Neural cell (in vitro differentiated cells): ENCODE measurements around the gene MOGAT3. TPM values are rescaled to one million over a fixed set of nuclear protein-coding genes. Genes with fewer than 3 reads are reported as not detected.

Experiments used
- H2AFZ ChIP-seq: fragments of 200-600, 300-800 bp; sonication (generic), shearing (Covaris generic); 2 replicates; pipeline ENCODE4 v1.6.0; 2014; ENCODE audit warnings: low read depth, mild to moderate bottlenecking, antibody characterized with exemption, low read length, moderate library complexity
- H3F3A ChIP-seq: fragments of 200-600 bp; shearing (Covaris generic); 2 replicates; pipeline ENCODE4 v1.6.1; 2016; ENCODE audit warnings: mild to moderate bottlenecking, moderate library complexity, mixed read lengths, antibody characterized with exemption, low read length; ENCODE audit not compliant: insufficient read depth, poor library complexity, severe bottlenecking
- H3K27ac ChIP-seq: fragments of 200-600, 300-800 bp; sonication (generic), shearing (Covaris generic); 2 replicates; pipeline ENCODE4 v1.5.1; 2014; ENCODE audit warnings: mild to moderate bottlenecking, low read length, moderate library complexity
- H3K27me3 ChIP-seq: fragments of 300-800, 200-600 bp; sonication (generic), shearing (Covaris generic); 2 replicates; pipeline ENCODE4 v1.6.0; 2014; ENCODE audit warnings: mild to moderate bottlenecking, low read depth, low read length, moderate library complexity; ENCODE audit not compliant: insufficient read depth
- H3K36me3 ChIP-seq: fragments of 300-800, 200-600 bp; sonication (generic), shearing (Covaris generic); 2 replicates; pipeline ENCODE4 v1.5.1; 2014; ENCODE audit warnings: mild to moderate bottlenecking, antibody characterized with exemption, low read length, moderate library complexity; ENCODE audit not compliant: insufficient read depth
- H3K4me2 ChIP-seq: fragments of 300-800, 200-600 bp; sonication (generic), shearing (Covaris generic); 2 replicates; pipeline ENCODE4 v1.6.0; 2014; ENCODE audit warnings: mild to moderate bottlenecking, low read length
- H3K4me3 ChIP-seq: fragments of 300-800, 200-600 bp; sonication (generic), shearing (Covaris generic); 2 replicates; pipeline ENCODE4 v1.5.1; 2014; ENCODE audit warnings: mild to moderate bottlenecking, low read length, moderate library complexity
- H3K79me2 ChIP-seq: fragments of 200-600 bp; shearing (Covaris generic); replicated peaks from 2 replicates; pipeline ENCODE4 v1.6.0; 2014; ENCODE audit warnings: mild to moderate bottlenecking, low read length, moderate library complexity; ENCODE audit not compliant: insufficient read depth
- H3K9ac ChIP-seq: fragments of 300-800, 200-600 bp; sonication (generic), shearing (Covaris generic); 2 replicates; pipeline ENCODE4 v1.6.1; 2016; ENCODE audit warnings: mild to moderate bottlenecking, low read length, mixed read lengths
- H3K9me2 ChIP-seq: fragments of 200-600 bp; shearing (Covaris generic); 2 replicates; pipeline ENCODE4 v1.6.1; 2016; ENCODE audit warnings: mild to moderate bottlenecking, low read length, mixed read lengths; ENCODE audit not compliant: insufficient read depth
- H3K9me3 ChIP-seq: fragments of 200-600, 300-800 bp; sonication (generic), shearing (Covaris generic); 2 replicates; pipeline ENCODE4 v1.6.1; 2016; ENCODE audit warnings: mild to moderate bottlenecking, mixed run types, low read length, moderate library complexity, mixed read lengths
- H4K20me1 ChIP-seq: fragments of 200-600 bp; shearing (Covaris generic); 2 replicates; pipeline ENCODE4 v1.6.1; 2016; ENCODE audit warnings: mild to moderate bottlenecking, mixed run types; ENCODE audit not compliant: insufficient read depth
- CTCF ChIP-seq: fragments of 450-650 bp; IDR thresholded peaks from 2 replicates; pipeline ENCODE4 v1.5.1; 2014; ENCODE audit warnings: antibody characterized with exemption, mild to moderate bottlenecking, moderate library complexity; ENCODE audit not compliant: poor library complexity, severe bottlenecking
- EP300 ChIP-seq: fragments of 450-650 bp; conservative IDR thresholded peaks from 2 replicates; pipeline ENCODE4 v1.6.1; 2014; ENCODE audit warnings: antibody characterized with exemption, mild to moderate bottlenecking, moderate library complexity; ENCODE audit not compliant: poor library complexity, severe bottlenecking
- EZH2 ChIP-seq: fragments of 200-600, 300-800 bp; shearing (Covaris generic), sonication (generic); IDR thresholded peaks from 2 replicates; pipeline ENCODE4 v1.6.1; 2014; ENCODE audit warnings: antibody characterized with exemption, low read length, borderline replicate concordance, mild to moderate bottlenecking; ENCODE audit not compliant: insufficient read depth, poor library complexity, severe bottlenecking
- MXI1 ChIP-seq: fragments of 450-650 bp; conservative IDR thresholded peaks from 2 replicates; pipeline ENCODE4 v1.6.1; 2014; ENCODE audit warnings: antibody characterized with exemption, mild to moderate bottlenecking; ENCODE audit not compliant: poor library complexity, severe bottlenecking
- POLR2AphosphoS5 ChIP-seq: IDR thresholded peaks from 2 replicates; pipeline ENCODE4 v1.6.1; 2012
- RAD21 ChIP-seq: fragments of 450-650 bp; conservative IDR thresholded peaks from 2 replicates; pipeline ENCODE4 v1.6.1; 2014; ENCODE audit warnings: antibody characterized with exemption, mild to moderate bottlenecking, moderate library complexity
- REST ChIP-seq: IDR thresholded peaks from 2 replicates; pipeline ENCODE4 v1.6.1; 2012; ENCODE audit warnings: borderline replicate concordance
- SMC3 ChIP-seq: fragments of 450-650 bp; conservative IDR thresholded peaks from 2 replicates; pipeline ENCODE4 v1.6.1; 2014; ENCODE audit warnings: antibody characterized with exemption, mild to moderate bottlenecking, moderate library complexity; ENCODE audit not compliant: poor library complexity
- TAF1 ChIP-seq: IDR thresholded peaks from 2 replicates; pipeline ENCODE4 v1.6.1; 2012; ENCODE audit warnings: low read depth
- polyA plus RNA-seq: library from polyadenylated mRNA; depleted of rRNA; stranded (reverse); fragments of >200 nt; gene quantifications from 2 replicates; pipeline ENCODE4 v1.2.3, GENCODE V29; 2014

MOGAT3 gene
- polyA plus RNA-seq, 1 donor from 2014 or later, result not detected

GRCh38 chr7:101156277-101156676 lies 44.6 kb downstream of the MOGAT3 start:
- Histone ChIP-seq H3K36me3 (no peaks in the 10 kb centered on the region), H3F3A (no peaks in the 10 kb centered on the region), H2AFZ (no peak overlapping the region), H3K27ac (no peak overlapping the region), H4K20me1 (no peaks in the 10 kb centered on the region), H3K9ac (no peak overlapping the region), H3K4me2 (no peak overlapping the region), H3K9me2 (no peaks in the 10 kb centered on the region), H3K79me2 (peaks cover 9% of the 10 kb centered on the region), H3K27me3 (no peaks in the 10 kb centered on the region), H3K4me3 (no peak overlapping the region), H3K9me3 (no peaks in the 10 kb centered on the region)
- TF ChIP-seq REST (no peak), POLR2AphosphoS5 (no peak), EZH2 (no peak), SMC3 (no peak), TAF1 (no peak), RAD21 (no peak), MXI1 (no peak), CTCF (no peak), EP300 (no peak)

GRCh38 chr7:101155303-101155702 lies 45.5 kb downstream of the MOGAT3 start:
- TF ChIP-seq REST (no peak), EP300 (no peak), EZH2 (no peak), CTCF (no peak), TAF1 (no peak)
- Histone ChIP-seq H3K9me2 (no peaks in the 10 kb centered on the region), H3K27ac (peak overlapping the region; percentile 80), H3F3A (no peaks in the 10 kb centered on the region), H3K79me2 (peaks cover 9% of the 10 kb centered on the region), H3K9ac (peak overlapping the region; percentile 94), H4K20me1 (no peaks in the 10 kb centered on the region), H3K4me3 (peak overlapping the region; percentile 92), H2AFZ (peak overlapping the region; percentile 59), H3K9me3 (no peaks in the 10 kb centered on the region), H3K4me2 (peak overlapping the region; percentile 92), H3K27me3 (no peaks in the 10 kb centered on the region), H3K36me3 (no peaks in the 10 kb centered on the region)
